LNCAP (cell line): ENCODE measurements around the gene RASAL2.

Source experiments
- TF ChIP-seq, protein P1 (sequence below): fragments of 450-650 bp; IDR thresholded peaks from 2 replicates; pipeline ENCODE4 v1.5.1; 2017; ENCODE audit warnings: mild to moderate bottlenecking

RASAL2 gene

GRCh38 chr1:178451529-178451928 lies 357.6 kb downstream of the RASAL2 start:
- TF ChIP-seq, protein P1, sequence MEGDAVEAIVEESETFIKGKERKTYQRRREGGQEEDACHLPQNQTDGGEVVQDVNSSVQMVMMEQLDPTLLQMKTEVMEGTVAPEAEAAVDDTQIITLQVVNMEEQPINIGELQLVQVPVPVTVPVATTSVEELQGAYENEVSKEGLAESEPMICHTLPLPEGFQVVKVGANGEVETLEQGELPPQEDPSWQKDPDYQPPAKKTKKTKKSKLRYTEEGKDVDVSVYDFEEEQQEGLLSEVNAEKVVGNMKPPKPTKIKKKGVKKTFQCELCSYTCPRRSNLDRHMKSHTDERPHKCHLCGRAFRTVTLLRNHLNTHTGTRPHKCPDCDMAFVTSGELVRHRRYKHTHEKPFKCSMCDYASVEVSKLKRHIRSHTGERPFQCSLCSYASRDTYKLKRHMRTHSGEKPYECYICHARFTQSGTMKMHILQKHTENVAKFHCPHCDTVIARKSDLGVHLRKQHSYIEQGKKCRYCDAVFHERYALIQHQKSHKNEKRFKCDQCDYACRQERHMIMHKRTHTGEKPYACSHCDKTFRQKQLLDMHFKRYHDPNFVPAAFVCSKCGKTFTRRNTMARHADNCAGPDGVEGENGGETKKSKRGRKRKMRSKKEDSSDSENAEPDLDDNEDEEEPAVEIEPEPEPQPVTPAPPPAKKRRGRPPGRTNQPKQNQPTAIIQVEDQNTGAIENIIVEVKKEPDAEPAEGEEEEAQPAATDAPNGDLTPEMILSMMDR, result no peak

- TF ChIP-seq, protein P1, result no peak
These were observed 358.1 kb downstream of the RASAL2 start for GRCh38 chr1:178452013-178452412.

- TF ChIP-seq, protein P1, result no peak
These were observed 362.6 kb downstream of the RASAL2 start for GRCh38 chr1:178456472-178456871.

DNA sequence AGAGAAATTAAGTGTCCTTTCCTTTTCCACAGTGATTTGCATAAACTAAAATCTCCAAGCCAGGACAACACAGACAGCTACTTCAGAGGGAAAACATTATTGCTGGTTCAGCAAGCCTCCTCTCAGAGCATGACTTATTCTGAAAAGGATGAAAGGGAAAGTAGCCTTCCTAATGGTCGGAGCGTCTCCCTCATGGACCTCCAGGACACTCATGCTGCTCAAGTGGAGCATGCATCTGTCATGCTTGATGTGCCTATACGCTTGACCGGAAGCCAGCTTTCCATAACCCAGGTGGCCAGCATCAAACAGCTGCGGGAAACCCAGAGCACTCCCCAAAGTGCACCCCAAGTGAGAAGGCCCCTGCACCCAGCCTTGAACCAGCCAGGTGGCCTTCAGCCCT lies 363.7 kb downstream of the RASAL2 start:
- TF ChIP-seq, protein P1, result no peak

GRCh38 chr1:178458203-178458602 lies 364.3 kb downstream of the RASAL2 start:
- TF ChIP-seq, protein P1, result no peak

DNA sequence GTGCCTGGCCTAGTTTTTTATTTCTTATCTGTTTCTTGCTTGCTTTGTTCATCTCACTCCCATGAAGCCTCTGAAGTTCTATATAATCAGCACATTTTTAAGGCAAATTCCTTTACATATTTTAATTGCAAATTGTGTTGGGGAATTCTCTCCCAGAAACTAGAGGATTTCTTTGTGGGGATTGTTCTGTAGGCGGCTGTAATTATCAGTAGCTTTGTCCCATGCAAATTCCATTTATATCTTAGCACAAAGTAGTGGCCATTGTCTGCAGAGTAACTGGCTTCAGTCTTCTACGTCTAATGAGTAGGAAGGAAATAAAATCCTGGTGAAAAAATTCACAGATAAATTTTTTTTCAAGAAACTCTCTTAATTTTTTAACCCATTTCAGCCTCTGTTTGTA lies 367.2 kb downstream of the RASAL2 start:
- TF ChIP-seq, protein P1, result no peak

GRCh38 chr1:178461701-178462100 lies 367.8 kb downstream of the RASAL2 start:
- TF ChIP-seq, protein P1, result no peak

- TF ChIP-seq, protein P1, result no peak
These were observed 370.2 kb downstream of the RASAL2 start for GRCh38 chr1:178464141-178464540.
